Activated CD4-positive, CD25-positive, alpha-beta regulatory T cell treated with anti-CD3 and anti-CD28 coated beads, Interleukin-2, amount 50 U/mL, for 16 hours (primary cell): ENCODE results near the gene PIK3R6.
A peak's percentile ranks its signal among the peaks of the same experiment; 100 is the strongest.

Experiments
- DNase-seq: peaks from one replicate; pipeline ENCODE4 v3.0.0-alpha.2; 2020; ENCODE audit warnings: low read depth, low spot score

PIK3R6 gene

GRCh38 chr17:8894673-8895578, 27.5 kb upstream of the PIK3R6 start:
- no peak for DNase-seq

DNA sequence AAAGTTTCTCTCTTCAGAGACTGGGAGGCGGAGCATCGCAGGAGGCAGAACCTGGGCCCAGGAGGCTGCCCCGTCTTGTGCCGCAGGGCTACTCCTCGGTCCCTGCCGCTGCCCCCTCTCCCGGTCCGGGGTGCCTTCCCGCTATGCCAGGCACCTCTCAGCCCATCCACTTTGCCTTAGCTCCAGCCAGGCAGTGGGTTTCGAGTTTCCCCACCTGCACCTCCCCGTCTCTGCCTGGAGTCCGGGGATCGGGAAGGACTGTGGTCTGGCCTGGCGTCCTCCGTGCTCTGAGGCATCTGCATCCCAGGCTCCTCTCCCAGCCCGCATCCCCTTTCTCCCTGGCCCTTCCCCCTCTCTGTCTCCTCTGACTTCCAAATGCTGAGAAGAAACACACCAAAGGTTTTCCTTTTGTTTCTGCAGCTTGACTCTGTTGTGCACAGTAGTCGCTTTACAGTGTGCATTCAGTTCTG, 26.8 kb upstream of the PIK3R6 start:
- no peak for DNase-seq

- DNase-seq, result no peak
These were observed 26.2 kb upstream of the PIK3R6 start for GRCh38 chr17:8893621-8894201.

DNA sequence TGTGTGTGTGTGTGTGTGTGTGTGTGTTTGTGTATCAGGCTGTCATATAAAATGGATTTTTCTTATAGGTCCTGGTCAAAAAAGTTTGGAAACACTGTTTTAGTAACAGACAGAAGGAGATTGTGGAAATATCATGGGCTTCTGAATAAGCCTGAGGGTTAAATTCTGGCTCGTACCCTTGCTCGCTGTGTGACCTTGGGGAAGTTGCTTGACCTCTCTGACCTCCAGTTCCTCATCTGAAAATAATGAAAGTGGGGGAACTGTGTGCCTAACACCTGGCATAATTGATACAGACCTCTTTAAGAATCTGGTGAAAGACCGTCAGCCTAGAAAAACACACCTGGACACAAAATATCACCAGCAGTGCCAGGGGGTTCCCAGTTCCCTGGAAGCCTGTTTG, 25.6 kb upstream of the PIK3R6 start:
- DNase-seq, result no peak

- no peak for DNase-seq
These were observed 24.8 kb upstream of the PIK3R6 start for GRCh38 chr17:8892338-8892690.

GRCh38 chr17:8890671-8891070, 23.2 kb upstream of the PIK3R6 start:
- no peak for DNase-seq

GRCh38 chr17:8889458-8890210, 22.2 kb upstream of the PIK3R6 start:
- DNase-seq, result no peak

GRCh38 chr17:8888704-8889302, 21.3 kb upstream of the PIK3R6 start:
- no peak for DNase-seq

GRCh38 chr17:8887834-8888703, 20.6 kb upstream of the PIK3R6 start:
- DNase-seq, result no peak

- no peak for DNase-seq
These were observed 19.8 kb upstream of the PIK3R6 start for GRCh38 chr17:8887301-8887700.

GRCh38 chr17:8885967-8886684, 18.7 kb upstream of the PIK3R6 start:
- DNase-seq, result no peak

DNA sequence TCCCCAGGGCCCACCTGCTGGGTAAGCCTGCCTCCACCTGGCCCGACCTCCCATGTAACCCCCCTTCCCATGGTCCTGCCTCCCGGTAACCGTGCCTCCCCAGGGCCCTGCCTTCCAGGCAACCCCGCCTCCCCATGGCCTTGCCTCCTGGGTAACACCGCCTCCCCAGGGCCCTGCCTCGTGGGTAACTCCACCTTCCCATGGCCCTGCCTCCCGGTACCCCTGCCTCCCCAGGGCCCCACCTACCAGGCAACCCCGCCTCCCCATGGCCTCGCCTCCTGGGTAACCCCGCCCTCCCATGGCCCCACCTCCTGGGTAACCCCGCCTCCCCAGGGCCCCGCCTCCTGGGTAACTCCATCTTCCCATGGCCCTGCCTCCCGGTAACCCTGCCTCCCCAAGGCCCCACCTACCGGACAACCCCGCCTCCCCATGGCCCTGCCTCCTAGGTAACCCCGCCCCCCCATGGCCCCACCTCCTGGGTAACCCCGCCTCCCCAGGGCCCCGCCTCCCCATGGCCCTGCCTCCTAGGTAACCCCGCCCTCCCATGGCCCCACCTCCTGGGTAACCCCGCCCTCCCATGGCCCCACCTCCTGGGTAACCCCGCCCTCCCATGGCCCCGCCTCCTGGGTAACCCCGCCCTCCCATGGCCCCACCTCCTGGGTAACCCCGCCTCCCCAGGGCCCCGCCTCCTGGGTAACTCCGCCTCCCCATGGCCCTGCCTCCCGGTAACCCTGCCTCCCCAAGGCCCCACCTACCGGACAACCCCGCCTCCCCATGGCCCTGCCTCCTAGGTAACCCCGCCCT, 17.9 kb upstream of the PIK3R6 start:
- DNase-seq, result peak; percentile 44

DNA sequence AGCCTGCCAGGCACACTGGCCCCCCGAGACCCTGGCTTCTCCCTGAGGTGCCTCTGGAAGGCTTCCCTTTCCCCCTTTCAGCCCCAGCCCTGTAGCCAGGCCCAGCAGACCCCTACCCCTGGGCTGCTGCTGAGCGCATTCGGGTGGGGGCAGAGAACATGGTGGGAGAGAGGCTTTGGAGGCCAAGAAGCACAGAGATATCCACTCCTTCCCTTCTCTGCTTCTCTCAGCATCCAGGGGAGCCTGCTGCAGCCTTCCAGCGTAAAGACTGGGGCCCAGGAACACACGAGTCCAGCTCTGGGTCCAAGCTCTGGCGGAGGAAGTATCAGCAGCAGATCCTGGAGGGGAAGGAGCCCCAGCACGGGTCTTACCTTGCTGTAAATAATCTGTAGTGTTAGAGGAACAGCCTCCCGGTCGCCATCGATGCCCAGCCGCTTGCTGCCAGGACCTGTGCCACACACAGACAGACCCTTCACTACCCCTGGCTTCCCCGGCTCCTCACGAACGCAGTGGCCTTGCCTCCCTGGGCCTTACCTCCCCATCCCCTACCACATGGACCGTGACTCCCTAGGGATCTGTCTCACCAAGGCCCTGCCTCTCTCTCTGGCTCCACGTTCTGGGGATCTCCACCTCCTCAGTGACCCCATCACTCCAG, 17.0 kb upstream of the PIK3R6 start:
- no peak for DNase-seq

DNA sequence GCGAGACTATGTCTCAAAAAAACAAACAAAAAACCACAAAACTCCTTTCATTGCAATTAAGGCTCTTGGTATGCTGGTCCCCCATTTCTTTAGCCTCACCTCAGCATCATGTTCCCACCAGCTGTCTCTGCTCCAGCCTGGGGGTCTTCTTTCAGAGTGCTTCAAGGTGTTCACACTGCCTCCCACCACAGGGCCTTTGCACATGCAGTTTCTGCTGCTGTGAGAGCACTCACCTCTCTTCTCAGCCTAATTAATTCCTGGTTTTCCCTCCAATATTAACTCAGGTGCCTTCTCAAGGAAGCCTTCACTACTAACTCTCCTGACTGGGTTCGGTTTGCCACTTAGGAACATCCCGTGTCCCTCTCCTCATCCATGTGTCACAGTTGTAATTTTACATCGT, 15.9 kb upstream of the PIK3R6 start:
- DNase-seq, result no peak

DNA sequence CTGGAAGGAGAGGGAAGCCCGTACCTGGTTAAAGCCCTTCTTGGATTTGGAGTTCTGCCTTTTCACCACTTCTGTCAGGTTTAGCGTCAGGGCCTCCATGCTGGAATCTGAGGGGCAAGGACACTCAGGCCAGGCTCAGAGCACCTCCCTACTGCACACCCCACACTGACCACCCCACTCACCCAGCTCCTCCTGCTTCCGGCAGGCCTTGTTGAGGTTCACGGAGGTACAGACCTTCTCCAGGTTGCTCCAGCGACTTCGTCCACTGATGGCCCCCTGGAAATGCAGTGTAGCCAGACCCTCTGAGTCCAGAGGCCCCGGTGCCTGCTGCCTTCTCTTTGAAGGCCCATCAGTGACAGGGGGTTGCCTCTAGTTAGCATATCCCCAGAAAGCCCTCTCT, 14.1 kb upstream of the PIK3R6 start:
- DNase-seq, result no peak

GRCh38 chr17:8880466-8880865, 13.0 kb upstream of the PIK3R6 start:
- no peak for DNase-seq

DNA sequence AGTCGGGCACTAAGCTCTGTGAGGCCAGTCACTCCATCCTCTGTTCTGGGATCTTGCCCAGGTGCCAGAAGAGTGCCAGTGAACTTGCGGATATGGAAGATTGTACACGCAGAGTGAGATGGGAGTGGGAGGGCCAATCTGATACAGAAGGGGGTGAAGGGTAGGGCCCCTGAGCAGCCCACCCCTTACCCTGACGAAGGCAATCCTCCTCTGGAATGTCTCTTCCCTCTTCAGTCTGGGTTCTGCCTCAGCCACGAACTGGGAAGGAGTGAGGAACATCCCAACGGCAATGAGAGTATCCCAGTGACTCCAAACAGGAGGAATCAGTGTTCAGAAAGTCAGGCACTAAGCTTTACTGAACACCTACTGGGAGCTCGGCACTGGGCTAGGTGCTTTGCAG, 11.9 kb upstream of the PIK3R6 start:
- DNase-seq, result no peak

DNA sequence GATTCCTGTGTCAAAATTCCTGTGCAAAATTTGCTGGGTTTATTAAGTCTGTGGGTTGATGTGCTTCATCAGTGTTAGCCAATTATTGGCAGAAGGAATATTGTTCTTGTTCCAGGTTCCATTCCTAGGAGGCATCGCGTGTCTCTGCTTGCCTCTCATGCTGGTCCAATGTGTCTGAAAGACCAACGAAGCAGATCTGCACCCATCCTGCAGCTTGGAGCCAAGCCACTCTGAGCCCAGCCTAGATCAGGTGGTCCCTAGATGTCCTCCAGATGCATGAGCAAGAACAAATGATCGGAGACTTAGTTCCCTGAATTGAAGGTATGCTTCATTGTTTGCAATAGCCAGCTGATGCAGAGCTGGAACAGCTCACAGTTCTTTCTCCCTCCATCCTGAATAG, 10.5 kb upstream of the PIK3R6 start:
- no peak for DNase-seq

- DNase-seq, result no peak
These were observed 8.5 kb upstream of the PIK3R6 start for GRCh38 chr17:8875957-8876356.
